GM21723 (cell line): ENCODE results near the gene STX16.

ENCODE experiments used
- ATAC-seq: cut with Tn5 transposase; IDR thresholded peaks from one replicate; pipeline ENCODE4 v1.9.1; 2021; ENCODE audit warnings: mild to moderate bottlenecking, moderate library complexity; ENCODE audit not compliant: unreplicated experiment

The STX16 gene

DNA sequence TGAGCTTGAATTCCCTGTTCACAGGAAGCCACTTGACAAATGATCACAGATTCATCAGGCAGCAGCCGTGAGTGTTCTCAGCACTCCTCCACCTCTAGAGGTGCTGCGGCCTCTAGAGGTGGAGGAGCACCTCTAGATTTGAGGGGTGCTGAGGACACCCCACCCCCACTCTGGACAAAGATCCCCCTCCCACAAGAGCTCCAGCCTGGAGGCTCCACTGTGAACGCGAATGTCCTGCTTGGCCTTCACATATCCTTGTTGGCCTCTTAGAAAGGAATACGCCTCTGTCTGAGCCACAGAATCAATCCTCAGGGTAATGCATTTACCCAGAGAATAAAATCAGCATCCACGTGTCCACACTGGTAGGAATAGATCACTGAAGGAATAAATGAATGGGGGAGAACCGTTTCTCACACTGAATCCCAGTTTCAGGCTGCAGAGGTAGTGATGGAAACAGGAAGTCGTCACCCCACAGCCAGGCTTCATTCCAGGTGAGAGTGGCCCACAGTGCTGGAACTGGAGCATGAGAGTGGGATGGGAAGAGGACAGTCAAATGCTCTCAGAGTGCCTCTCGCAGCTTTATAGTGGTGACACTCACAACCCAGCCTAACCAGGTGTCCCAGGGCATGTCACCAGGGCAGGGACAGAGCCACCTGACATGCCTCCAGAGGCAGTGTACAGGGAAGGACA, 58.1 kb downstream of the STX16 start:
- no peak for ATAC-seq

DNA sequence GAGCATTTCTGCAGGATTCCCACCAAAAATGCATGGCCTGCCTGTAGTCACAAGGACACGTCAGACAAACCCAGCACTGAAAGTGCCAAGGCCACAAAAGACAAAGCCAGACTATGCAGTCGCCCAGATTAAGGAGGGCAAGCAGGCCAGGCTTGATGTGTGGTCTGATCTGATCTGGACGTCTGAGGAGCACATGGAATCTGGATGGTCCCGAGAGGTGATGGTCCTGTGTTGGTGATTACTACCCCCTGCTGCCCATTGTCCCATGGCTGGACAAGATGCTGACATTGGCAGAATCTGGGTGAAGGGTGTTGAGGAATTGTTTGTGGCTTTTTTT, 58.6 kb downstream of the STX16 start:
- ATAC-seq = no peak

DNA sequence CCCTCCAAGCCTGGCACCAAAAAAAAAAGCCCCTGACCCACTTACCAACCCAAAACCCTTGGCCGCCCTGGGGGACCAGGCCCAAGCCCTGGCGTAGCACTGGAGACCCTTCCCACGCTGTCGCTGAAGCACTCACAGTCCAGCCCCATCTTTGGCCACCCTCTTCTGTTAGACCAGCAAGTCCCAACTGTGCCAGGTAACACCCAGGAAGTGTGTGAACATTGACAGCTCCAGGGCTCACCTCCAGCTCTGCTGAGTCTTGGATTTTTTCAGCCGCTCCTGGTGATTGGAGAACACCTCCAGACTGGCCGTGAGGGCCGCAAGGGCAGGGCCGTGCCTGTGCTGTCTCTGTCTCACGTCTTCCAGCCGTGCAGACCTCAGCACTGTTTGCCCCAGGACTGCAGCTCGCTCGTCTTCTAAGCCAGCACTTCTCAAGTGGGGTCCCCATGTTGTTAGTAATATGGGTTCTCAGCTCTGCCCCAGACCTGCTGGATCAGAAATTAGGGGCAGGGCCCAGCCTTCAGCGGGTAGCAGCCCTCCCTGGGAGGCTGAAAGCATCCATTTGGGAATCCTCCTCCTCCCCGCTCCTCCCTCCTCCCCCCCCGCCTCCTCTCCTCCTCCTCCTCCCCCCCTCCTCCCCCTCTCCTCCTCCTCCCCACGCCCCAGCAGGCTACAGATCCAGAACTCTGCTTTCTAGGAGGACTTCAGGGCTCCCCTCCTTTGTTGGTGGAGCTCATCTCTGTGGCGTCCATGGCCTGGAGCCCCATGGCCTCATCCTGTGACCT, 59.6 kb downstream of the STX16 start:
- no peak for ATAC-seq

DNA sequence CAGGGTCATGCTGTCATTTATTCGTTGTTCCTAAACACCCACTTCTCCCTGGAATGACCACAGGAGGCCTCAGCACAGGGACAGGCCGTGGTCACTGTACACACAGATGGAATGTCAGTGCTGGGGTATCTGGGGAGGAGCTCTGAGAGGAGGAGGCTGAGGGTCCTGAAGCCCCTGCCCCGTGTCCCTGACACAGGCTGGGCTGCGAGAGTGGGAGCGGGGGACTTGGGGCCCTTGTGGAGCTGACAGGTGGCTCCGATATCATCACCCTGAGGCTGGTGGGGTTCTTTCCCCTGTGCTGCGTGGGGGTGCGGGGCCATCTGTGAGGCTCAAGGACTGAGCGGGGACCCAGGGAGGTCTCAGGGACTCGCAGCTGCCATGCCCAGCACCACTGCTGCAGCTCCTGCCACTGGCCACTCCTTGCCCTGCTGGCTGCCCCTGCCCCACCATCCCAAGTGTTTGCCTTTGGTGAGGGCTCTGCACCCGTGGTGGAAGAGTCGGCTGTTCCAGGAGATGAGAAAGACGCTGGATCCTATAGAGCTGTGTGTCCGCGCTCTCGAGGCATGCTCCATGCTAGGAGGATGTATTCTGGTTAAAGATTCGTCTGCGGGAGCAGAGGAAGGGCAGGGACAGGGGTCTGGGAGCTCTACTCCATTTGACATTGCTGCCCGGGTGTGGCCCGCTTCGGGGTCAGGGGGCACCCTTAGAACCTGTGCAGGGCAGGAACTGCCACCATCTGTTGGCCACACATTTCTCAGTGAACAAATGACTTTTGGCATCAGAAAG, 60.4 kb downstream of the STX16 start:
- no peak for ATAC-seq

DNA sequence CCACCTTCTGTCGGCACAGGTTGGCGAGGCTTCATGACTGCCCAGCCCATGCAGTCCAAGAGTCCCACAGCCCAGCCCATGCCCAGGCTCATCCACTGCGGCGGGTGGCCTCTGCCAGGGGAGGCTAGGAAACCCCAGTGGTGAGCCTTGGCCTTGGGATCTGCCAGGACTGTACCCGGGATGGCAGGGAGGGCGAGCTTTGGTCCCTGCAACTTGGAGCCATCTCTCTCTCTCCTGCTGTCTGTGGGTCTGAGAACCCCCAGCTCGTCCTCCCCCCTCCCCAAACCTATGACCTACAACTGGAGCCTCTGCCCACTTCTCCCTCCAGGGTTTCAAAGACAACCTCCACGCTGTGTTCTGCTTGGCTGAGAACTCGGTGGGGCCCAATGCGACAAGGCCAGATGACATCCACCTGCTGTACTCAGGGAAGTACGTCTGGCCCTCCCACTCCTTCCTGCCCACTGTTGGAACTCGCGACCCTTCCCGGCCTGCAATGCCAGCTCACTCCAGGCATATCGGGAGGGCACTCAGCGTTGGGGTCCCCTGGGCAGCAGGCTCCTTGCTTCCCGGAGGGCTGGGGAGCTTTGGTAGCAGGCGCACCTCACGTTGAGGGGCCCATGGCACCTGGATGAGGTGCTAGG, 61.2 kb downstream of the STX16 start:
- ATAC-seq = no peak

DNA sequence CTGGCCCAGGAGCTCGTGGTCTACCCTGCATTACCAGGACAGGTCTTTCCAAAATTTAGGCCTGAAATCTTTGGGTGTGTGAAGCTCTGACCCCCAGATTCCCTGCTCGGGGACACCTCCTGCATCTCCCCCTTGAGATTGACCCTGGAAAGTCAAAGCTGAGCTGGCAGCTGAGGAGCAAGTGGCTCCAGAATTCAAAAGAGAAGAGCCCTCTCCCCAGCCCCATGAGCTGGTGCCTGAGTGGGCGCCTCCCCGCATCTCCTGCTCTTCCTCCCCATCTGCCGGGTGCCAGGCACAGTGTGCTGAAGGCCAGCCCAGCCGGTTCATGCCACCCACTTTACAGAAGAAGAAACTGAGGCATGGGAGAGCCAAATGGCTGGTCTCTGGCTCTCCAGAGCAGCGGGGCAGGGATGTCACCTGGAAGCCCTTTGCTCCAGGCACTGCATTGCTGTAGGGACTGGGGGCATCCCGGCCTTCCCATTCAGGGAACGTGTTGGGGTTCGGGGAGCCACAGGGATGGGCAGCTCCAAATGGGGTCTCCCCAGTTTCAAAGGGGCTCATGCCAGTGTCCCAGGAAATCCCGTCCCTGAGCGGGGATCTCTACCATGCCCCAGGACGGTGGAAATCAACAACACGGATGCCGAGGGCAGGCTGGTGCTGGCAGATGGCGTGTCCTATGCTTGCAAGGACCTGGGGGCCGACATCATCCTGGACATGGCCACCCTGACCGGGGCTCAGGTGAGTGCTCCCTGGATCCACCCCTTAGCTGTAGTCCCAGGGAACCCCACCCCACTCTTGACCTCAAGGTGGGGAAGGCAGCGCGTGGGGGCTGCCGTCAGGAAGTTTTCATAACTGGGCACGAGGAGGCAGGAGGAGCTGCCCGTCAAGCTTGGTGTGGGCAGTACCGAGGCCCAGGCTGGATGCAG, 62.0 kb downstream of the STX16 start:
- no peak for ATAC-seq

DNA sequence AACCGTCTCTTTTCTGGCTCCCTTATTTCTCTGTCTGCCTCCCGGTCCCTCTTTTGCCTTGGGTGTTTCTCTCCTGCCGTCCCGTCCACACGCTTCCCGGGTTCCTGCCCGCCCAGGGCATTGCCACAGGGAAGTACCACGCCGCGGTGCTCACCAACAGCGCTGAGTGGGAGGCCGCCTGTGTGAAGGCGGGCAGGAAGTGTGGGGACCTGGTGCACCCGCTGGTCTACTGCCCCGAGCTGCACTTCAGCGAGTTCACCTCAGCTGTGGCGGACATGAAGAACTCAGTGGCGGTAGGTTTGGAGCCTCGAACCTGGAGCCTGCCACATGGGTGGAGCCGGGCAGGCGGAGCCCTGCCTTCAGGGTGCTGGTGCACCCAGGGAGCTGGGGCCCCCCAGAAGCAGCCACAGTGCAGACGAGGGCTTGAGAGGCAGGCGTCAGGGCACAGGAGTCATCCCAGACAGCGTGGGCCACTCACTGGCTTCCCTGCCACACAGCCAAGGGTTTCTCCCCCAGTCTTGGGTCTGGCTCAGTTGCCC, 62.8 kb downstream of the STX16 start:
- no peak for ATAC-seq

DNA sequence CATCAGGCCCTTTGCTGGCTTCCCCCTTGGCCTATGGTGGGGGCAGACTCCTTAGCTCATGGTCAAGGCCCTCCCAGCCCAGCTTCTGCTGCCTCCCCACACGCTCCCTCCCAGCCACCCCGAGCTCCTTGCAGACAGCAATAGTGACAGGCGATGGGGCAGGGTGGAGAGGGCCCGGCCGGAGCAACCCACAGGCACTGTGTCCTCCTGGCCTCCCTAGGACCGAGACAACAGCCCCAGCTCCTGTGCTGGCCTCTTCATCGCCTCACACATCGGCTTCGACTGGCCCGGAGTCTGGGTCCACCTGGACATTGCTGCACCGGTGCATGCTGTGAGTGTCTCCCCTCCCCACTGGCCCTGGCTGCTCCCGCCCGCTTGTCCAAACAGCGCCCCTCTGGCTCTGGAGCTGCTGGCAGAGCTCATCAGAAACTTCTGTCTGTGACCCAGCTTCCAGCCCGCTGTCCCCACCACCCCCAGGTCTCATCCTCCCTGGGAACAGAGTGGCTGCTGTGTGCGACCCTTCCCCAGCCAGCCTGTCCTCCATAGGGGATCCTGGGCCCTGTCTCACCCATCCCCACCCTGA, 63.3 kb downstream of the STX16 start:
- no peak for ATAC-seq

DNA sequence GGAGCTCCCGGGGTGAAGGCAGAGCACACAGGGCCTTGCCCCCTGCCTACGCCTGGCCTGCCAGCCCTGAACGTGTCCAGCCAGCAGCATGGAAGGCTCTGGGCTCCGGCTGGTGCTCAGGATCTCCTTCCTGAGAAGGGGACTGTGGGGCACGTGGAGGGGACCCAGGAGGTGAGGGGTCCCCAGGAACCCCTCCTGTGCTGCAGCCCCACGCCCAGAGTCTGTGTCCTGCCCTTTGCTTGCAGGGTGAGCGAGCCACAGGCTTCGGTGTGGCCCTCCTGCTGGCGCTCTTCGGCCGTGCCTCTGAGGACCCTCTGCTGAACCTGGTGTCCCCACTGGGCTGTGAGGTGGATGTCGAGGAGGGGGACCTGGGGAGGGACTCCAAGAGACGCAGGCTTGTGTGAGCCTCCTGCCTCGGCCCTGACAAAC, 63.9 kb downstream of the STX16 start:
- ATAC-seq = no peak

DNA sequence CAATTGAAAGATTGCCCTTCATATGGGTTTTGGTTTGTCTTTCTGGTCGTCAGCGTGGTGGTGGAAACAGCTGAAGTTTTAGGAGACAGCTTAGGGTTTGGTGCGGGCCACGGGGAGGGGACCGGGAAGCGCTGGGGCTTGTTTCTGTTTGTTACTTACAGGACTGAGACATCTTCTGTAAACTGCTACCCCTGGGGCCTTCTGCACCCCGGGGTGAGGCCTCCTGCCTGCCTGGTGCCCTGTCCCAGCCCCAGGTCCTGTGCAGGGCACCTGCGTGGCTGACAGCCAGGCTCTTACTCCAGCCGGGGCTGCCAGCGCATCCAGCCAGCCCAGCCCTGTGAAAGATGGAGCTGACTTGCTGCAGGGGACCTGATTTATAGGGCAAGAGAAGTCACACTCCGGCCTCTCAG, 64.3 kb downstream of the STX16 start:
- ATAC-seq = no peak

DNA sequence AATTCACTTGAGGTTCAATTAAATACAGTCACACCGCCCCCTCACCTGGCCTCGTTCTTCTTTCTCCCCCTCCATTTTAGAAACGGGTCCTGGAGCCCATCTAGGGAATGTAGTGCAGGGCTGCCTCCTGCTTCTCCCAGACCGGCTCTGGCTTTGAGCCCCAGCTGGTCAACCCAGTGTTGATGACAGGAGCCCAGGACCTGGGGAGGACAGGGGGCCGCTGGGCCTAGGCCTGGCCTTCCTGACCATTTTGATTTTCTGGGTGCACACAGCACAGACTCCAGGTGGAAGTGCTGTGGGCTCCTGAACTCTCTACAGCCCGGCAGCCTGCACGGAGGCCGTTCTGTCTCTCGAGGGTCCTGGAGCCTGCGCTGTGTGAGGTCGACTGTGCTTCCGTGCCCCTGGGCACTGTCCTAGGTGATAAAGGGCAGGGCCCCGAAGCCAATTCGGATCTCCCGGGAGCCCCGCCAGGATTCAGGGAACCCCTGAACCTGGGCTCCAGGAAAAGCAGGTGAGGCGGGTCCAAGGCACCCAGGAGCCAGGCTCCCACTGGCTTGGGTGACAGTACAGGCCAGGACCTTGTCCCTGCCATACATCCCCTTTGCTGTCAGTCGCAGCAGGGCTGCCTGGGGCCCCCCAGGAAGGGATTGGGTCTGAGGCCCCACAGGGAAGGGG, 64.9 kb downstream of the STX16 start:
- no peak for ATAC-seq

DNA sequence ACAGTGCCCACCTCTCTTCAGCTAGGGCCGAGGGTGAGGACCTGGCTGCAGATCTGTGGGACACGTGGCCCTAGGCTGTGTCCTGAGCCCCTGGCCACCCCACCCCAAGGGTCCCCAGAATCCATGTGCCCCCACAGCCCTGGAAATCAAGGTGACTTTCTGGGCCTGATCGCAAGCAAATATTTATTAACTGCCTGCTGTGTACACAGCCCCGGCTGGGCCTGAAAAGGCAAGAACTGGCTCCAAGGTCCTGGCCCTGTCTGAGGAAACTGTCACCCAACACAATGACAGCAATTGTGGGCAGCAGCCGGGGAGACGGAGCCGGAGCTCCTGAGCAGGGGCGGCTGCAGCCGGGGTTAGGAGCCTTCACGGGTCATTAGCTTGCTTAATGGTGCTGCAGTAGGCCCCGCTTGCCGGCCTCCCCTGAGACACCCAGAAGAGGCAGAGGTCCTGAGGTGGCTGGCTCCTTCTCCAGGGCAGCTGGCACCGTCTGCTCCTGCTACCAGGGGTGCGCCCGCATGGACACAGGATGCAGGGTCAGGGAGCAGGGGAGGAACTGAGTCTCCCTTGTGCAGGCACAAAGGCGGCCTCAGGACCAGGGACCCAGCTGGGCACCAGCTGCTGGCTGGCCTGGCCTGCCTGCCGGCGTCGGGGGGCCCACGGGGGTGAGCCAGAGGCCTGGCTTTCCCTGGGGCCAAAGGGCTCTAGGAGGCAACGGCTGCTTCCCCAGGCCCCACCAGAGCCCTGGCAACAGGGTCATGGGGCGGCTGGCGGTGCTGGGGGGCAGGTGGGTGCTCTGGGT, 65.6 kb downstream of the STX16 start:
- ATAC-seq = no peak

DNA sequence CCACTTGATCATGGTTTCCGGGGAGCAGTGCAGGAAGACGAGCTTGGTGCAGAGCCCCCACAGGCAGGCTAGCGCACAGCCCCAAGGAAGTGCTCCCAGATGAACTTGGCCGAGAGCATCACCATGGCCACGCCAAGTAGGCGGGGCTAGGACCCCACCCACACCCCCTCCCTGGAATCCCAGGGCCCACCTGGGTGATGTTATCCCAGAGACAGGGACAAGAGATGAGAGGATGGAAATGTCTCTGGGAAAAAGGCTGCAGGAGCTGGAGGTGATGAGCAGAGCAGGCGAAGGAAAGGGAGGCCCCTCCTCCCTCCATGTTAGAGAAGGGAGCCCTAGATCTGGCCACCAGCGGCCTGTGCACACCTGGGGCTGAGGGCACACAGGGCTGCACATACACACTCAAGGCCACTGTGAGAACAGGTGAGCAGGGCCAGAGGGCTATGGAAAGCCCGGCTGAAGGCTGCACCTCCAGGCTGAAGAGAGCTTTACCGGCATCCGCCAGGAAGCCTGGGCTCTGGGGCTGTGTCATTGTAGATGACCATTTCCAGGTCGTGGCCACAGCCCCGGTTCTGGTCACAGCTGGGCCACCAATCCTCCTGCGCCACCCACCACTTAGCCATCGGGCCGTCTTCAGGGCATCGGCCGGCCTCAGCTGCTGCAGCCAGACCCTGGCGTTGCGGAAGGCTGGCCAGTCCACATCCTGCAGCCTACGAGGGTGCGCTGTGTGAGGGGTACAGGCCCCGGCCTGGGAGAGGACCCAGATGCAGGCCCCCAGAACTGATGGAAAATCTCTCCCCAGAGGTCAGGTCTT, 66.4 kb downstream of the STX16 start:
- ATAC-seq = no peak

DNA sequence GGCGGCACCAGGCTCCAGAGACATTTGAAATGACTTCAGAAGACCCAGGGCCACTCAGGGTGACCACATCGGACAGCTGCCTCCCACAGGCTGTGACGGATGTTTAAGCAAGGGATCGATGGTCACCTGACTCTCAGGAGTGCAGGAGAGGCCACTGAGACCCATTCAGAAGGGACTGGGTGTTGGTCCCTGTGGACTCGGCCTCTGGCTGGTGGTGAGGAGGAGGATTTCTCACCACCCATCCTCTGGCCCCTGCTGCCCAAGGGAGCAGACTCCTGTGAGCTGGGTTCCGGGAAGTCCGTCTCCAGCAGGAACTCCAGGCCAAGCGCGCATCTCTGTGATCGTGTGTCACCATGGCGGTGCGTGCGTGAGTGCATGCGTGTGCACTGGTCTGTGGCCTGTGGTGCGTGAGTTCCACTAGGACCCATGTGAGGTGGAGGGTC, 67.1 kb downstream of the STX16 start:
- ATAC-seq = no peak

DNA sequence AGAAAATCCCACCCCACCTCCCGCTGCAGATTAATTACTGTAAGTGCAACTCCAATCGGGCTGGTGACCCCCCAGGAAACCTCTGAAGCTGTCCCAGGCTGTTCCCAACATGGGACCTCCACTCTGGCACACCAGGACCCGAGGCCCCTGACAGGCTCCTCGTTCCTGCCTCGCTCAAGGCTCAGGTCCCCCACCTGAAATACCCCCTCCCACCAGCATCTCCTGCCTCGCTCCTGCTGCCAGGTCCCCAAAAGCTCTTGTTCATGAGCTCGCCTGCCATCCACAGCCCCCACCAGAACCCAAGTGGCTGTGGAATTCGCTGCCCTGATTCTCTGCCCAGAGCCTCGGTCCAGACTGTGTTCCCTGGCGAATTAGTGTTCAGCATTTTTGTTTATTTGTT, 67.6 kb downstream of the STX16 start:
- ATAC-seq = no peak

DNA sequence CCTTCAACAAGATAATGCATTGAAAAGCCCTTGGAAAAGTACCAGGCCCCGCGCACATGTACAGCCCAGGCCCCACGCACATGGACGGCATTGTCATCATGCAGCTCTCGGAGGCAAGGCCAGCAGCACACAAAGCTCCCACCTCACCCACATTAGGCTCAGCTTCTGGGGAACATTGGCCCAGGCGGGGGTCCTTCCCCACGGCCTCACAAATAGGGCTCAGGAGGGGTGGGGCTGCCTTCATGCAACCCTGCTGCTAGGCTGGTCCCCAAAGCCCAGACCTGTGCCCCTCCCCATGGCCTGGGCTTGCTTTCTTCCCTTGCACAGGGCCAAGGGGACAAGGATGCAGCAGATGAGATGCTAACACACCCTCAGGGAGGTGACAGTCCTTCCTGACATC, 68.2 kb downstream of the STX16 start:
- ATAC-seq = no peak

DNA sequence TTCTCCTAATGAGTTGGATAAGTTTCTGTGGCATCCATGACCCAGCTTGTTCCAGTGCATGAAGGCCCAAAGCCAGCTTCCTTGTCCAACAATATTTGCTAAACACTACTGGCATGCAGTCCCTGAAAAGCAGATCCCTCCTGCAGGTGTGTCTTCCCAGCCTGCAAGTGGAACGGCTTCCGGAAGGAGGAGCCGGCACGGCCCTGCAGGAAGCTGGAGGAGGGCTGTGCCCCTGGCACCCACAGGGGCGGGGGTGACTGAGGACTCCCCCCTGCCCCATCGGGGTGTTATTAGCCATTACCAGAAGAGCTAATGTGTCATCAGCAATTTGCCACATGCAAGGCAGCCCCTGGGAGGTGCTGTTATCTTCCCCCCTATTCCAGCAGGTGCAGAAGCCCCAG, 68.9 kb downstream of the STX16 start:
- ATAC-seq = no peak
